GM21390 (cell line): ENCODE data around the gene NTN1.
"Not testable (repeated sequence)": the region's sequence is repeated elsewhere in the genome, so short reads cannot be mapped to it uniquely, and the experiment has no call there.

Experiments
- ATAC-seq: cut with Tn5 transposase; IDR thresholded peaks from one replicate; pipeline ENCODE4 v1.9.1; 2021; ENCODE audit not compliant: unreplicated experiment

The NTN1 gene

DNA sequence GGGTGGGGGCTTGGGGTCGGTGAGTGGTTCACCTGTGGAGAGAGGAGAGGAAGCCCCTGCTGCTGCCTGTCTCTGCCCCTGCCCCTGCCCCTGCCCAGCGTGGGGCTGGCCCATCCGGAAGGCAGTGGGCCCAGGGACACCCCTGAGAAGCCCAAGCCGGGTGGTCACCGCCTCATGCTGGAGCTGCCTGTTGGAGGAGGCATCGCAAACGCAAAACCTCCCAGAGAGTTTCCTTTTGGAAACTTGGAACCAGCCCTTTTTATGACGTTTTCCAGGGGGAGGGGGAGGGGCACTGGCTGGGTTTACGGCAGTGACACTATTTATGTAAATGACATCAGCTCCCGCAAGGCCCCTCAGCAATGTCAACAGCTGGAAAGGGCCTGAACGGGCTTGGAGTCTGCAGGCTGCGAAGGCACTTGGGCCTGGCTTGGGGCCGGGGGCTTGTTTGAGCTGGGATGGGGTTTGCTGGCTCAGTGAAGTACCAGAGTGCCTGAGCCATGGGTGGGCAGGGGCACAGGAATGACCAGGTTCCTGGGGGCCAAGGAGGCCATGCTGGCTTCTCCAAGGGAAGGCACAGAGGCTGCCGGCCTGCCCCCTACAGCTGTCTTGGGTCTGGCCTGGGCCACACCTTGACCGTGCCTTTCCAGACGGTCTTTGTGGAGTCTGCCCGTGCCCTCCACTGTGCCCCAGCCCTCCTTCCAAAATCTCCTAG, 219.5 kb downstream of the NTN1 start:
- ATAC-seq: no peak

DNA sequence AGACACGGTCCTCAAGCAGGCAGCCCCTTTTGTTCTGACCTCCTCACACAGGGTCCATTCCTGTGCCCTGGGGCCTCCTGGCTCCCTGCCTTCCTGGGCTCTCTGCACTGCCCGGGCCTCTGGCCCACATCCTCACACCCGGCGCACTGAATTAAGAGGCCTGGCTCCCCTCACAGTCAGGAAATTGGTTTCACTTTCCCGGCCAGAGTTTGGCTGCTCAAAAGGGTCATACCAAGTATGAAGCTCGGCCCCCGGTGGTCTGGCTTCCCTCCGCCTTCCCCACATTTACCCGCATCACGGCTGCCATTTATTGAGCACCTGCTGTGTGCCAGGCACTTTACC, 220.0 kb downstream of the NTN1 start:
- no peak for ATAC-seq

DNA sequence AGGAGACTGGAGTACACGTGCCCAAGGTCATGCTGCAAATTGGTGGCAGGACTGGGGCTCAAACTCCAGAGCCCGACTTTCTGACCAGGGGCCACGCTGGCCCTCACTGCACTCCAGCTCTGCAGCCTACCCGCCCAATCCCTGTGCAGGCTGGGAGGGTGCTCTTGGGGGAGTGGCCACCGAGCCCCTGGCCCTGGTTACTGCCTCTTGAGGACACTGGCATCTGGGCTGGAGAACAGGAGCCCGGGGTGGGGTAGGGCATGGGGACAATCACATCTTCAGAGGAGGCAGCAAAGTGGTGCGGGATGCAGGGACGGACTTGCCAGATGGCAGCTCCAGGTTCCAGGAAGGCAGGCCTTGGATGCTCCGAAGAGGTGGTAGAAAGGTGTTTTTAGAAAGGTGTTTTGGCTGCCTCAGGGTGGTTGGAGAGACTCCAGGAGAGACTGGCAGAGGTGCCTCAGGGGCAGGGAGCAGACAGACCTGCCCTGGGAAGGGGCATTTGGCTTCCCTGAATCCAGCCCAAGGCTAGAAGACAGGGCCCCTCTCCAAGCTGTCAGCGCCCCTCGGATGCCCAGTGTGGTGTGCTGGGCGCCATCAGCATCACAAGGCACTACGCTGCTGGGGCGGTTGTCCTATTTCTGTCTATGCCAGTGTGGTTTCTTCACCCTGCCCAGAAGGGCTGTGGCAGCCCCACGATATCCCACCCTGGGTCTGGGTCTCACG, 220.6 kb downstream of the NTN1 start:
- no peak for ATAC-seq

DNA sequence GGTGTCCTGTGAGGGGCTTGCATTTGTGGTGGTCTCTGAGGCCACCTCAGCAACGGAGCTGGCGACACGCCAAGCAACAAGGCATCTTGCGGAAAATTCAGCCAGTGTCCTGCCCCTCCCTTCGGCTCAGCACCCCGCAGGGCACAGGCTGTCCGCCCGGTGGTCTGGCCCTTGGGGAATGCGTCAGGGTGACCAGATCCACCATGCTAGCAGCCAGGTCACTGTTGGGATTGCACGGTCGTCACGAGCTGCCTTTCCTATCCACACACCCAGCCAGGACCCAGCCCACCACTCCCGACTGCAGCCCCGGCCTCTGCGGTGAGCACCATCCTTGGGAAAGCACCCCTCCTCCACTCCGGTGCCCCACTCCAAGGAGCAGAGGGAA, 221.2 kb downstream of the NTN1 start:
- no peak for ATAC-seq

DNA sequence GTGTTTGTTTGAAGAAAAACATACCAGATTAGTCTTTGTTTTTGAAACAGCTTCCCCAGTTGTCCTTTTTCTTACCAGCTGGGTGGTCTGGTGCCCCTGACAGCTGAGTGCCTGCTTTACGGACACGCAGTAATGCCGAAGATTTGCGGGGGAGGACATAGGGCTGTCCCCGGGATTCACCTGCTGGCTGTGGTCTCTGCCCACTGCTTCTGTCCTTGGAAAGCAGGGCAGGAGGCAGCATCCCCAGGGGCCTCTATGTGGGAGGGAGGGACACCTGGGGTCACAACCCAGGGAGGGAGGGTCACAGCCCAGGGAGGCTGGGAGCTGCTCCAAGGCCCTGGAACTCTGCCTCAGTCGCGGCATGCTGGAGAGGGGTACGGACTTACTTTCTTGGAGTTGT, 221.7 kb downstream of the NTN1 start:
- no peak for ATAC-seq

DNA sequence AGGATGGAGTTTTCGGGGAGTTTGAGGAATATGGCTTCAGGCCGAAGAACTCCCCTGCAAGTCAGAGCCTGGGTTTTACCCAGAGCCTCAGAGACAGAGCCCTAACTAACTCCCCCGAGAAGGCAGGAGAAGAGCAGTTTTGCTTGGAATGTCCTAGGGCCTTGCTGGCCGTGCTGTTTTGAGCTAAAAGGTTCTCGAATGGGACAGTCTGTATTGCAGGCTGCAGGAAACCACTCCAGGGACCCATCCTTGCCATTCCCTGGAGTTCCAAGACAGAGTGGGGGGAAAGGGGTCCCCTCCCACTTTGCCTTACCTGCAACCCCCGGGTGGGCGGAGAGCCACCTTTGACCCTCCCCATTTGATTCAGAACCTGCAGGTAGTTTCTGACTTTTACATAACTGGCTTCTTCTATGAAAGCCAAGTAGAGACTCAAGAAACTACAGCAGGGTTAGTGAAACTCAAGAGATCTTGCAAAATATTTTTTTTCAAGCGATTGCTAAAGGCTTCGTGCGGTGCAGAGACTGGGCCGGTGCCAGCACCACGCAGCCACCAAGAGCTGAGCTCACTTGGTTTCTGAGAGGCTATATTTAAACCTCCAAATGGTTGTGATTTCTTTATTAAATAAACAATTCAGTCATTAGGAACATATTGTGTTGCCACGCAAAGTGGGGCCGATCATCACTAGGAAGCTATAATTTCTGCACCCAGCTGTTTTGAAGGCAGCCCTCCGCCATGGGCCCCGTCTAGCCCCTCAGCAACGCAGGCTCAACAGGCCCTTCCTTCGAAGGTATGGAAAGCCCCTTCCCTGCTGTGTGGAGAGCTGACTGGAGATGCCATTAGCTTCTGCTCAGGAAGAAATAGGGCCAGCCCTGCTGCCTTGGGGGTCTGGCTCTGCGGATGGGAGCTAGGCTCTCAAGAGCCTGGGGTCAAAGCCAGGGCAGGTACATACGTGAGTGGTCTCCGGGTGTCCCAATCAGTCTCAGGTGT, 223.0 kb downstream of the NTN1 start:
- no peak for ATAC-seq

DNA sequence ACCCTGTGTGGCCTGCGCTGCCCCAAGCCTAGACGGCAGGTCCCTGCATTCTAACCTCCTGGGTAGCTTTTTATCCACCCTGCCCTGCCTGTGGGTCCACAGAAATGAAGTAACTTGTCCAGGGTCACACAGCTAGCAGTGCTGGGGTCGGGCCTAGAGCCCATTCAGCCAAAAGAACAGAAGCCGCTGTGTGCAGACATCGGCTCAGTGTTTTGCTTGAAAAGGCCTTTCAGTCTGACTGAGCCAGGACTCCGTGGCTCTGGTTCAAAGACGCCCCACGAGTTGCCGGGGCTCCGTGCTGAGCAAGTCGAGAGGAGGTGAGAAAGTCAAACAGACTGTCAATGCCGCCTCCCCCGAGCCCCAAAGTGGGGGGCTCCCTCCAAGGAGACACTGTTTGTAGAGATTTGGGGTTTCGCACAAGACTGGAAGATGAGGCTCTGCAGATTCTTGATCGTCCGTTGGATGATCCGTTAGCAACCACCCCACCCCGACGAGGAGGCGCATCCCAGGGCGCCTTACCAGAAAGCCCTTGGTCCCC, 226.2 kb downstream of the NTN1 start:
- ATAC-seq: no peak

DNA sequence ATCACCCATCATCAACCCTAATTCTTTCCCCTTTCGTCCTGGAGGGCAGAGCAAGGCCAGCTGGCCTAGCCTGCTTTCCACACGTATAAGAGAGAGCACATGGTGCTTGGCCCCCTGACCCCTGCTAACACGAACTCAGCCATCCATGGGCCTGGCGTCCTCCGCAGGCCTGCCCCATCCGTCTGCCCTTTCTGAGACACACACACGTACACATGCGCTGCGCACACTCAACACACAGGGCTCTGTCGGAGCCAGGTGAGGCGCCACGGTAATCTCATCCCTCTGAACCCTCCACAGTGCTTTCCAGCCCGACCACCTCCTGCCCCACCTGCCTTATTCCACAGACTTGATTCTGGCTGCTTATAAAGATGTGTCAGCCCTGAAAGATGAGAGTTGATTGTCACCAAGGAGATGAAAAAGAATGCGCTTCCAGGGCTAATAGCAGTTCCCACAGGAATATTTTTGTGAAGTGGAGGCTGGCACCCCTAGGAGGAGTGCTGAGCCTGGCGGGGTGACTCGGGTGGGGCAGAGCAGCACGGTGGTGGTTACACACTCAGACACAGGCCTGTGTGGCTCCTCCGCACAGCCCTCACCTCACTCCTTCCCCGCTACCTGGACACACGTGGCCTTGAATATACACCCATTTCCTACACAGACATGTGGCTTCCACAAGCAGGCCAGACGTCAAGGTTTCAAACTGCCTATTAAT, 228.1 kb downstream of the NTN1 start:
- no peak for ATAC-seq

DNA sequence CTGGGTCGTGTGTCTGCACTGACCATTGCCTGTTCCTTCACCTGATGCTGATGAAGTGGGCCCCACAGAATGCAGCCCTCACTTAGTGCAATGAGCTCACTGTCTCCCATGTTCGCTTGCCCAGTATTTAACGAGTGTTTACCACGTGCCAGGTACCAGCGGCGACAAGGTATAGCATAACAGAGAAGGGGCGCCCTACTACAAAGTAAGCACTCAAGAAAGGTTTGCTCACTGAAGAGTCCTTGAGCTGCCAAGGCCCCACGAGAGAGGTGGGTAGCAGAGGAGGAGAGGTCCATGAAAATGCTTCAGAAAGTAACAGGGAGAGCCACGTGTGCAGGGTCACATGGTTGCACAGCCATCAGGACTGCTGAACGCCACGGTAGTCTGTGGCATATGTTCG, 230.0 kb downstream of the NTN1 start:
- no peak for ATAC-seq

DNA sequence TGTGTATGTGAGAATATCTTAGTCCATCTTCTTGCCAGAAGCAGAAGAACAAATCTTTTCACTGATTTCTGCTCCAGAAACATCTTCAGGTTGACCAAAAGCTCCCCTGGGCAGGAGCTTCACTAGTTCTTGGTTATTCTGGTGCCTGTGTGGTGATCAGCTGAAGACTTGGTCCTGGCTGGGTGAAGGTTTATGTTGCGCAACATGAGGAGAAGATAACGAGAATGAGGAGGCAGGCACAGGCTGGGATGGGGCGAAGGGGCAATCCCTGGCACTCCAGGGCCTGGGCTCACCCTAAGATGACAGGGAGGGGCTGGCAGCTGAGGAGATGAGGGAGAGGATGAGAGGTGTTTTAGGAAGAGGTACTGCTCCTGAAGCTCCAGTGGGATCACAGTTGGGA, 232.0 kb downstream of the NTN1 start:
- ATAC-seq: no peak

DNA sequence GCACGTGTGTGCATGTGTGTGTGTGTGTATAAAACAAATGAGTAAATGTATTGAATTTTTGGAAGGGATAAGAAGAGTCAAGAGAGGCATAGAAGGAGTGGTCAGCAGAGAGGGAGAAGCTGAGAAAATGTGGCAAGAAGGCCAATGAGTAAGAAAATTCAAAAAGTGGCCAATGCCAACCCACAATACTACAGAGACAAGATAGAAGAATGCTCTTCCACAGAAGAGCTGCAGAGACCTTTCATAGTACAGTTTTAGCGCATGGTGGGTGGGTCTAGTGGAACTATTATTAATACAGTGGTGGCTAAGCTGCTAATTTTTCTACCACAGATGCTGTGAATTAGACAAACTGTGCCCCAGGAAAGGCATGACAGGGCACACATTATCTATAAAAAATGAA, 233.5 kb downstream of the NTN1 start:
- no peak for ATAC-seq

DNA sequence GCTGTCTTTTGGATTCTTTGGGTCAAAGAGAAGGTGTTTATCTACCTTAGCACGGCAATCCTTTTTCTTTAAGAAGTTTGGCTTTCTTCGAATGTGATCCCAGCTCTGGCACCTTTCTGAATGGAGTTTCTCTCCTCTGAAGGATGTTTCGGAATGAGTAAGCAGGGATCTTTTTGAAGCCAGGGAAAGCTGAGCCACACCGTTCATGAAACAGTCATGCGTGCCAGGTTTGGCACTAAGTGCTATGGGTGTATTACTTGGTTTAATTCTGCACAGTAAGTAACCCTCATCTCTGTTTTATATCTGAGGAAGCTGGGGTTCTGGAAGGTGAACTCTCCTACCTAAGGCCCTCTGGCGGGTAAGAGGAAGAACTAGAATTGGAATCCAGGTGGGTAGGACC, 234.5 kb downstream of the NTN1 start:
- no peak for ATAC-seq

DNA sequence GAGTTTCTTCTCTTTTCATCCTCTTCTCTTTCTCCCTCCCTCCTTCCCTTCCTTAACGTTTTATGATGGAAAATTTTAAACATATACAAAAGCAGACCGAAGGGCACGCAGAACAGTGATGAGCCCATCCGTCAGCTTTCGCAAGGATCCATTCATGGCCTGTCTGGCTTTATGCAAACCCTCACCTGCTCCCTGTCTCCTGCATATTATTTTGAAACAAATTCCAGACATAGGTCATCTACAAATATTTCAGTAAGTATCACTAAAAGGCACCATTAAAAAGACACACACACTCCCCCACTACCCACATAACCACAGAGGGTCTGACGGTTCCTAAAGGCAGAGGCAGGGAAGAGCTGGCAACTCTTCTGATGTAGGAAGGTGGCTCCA, 235.0 kb downstream of the NTN1 start:
- no peak for ATAC-seq

DNA sequence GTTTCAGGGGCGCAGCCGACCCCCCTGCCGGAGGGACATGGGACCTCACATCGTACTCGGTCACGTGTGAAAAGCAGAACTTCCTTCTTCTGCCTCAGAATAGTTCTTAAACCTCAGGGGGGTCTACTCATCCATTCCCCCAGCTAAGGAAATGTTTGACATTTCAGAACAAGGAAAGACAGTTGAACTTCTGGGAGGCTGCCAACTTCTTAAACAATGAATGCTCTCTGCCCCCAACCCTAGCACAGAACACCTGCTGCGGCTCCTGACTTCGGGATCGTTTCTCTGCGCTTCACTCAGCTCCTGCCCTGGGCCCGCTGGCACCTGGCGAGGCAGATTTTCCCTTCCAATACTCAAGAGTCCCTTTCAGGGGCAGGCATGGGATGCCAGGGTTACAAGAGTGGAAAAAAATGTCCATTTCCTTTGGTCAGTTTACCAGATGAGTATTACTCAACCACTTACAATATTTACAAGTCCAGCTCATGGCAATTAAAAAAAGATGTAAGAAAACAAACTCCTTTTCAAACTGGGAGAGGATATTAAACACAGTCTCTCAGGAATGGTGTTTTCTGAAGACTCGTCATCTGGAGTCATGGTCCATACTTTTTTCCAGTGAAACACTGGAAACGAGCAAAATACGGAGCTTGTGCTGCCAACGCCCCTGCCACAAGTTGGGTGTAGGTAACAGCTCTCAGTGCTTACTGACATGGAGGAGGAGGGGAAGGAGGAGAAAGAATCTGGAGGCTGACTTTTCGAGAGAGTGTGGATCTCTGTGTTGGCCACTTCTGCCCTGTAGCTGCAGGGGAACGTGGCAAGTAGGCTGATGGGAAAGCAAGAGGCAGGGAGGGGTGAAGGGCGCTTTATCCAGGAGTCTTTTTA, 235.7 kb downstream of the NTN1 start:
- no peak for ATAC-seq

DNA sequence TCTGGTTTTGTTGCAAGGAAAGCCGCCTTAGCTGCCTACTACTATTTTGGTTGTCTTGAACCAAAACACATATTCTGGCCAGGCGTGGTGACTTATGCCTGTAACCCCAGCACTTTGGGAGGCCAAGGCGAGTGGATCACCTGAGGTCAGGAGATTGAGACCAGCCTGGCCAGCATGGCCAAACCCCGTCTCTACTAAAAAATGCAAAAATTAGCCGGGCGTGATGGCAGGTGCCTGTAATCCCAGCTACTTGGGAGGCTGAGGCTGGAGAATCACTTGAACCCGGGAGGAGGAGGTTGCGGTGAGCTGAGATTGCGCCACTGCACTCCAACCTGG, 236.3 kb downstream of the NTN1 start:
- not testable (repeated sequence) for ATAC-seq

DNA sequence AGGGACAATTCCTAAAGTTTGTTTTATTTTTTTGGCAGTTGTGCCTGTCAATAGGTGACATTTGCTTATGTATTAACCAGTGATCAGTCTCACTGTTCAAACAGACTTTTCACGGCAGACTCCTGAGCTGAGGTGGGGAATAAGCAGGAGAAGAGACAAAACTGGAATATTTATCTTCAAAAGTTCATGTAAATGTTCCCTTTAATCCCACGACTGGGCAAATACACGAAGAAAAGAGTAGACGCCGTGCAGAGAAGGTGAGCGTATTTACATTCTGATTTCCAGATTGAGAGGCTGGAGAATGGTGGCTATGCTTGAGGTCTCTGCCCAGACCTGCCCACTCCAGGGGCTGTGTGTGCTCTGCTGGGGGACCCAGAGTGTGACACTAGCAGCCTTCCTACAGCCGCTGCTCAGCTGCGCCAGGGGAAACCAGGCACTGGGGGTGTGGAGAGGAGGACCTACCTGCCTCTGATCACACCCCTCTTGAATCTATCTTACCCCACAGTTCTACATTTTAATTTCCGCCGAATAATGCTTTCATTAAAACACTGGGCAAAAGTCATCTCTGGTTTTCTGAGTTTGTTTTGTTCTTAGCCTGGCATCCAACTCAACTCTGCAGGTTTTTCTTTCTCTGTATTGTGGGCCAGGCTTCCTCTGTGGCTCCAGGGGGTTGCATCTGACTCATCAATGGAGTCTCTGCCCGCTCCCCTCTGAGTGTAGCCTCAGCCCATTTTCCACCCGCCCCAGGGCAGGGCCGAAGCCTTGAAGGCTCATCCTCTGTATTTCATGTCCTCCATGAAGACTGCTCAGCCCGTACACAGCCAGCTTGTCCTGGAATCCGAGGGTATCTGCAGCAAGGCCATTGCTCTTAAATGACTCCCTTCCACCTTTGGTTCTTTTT, 237.1 kb downstream of the NTN1 start:
- ATAC-seq: no peak

DNA sequence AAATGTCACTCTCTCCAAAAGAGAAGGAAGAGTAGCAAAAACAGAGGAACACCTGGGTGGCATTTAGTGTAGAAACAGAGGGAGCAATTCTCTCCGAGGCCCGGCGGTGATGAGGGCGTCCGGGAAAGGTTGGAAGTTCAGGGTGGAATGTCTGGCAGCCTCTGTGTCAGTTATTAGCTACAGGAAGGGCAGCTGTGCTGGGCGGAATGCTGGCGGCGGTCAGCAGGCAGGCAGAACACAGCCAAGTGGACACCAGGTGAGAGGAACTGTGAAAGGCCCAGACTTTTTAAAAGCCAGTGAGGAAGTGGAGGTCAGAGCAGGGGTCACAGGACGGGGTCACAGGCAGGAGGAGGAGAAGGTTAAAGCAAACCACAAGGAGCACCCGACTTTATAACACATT, 238.1 kb downstream of the NTN1 start:
- no peak for ATAC-seq

DNA sequence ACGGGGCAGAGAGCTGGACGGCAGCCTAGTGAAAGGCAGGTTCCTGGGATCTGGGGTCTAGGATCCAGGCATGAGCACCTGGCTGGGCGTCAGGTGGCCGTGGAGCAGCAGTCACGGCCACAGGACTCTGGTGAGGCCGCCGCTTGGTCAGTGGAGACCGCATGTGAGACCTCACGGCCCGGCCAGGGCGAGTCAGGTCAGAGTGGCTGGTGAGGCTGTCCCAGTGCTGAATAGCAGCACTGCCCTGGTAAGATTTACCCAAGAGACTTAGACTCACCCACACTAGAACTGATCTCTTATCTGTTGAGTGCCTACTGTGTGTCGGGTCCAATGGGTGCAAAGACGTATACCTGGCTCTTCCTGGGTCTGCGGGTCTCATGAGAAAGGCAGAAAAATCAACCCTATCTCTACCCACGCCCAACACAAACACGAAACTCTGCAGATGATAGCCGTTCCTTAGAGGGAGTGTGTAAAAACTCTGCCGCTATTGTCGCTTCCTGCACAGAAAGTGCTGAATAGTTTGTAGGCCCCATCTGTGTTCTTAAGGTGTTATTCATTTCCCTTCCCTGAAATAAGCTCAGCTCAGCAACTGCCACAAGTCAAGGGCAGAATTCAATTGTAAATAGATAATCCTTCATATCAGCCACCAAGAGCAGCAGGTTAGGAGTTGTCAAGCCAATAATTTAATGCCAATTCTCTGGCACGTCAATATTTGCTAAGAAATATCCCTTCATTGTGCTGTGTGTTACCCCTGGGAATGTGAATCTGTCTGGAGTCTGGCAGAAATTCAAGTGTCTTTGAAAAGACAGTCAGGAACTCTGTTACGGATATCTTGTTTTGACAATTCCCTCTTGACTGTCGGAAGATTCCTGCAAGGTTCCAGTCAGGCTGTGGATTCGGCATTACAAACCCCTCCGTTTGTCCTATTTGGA, 240.0 kb downstream of the NTN1 start:
- ATAC-seq: no peak
